Ramos (cell line): ENCODE data around the gene PRAC2.

Experiments used
- in situ Hi-C: fragments of 300-500 bp; cut with MboI; formaldehyde crosslinking; loops from one replicate; pipeline ENCODE4 v1.14.3; 2022; ENCODE audit warnings: low sequenced_read_pairs; ENCODE audit not compliant: unreplicated experiment

Gene PRAC2

GRCh38 chr17:48719642-48720265 is 3.2 kb upstream of the PRAC2 start:
- in situ Hi-C loops = no loop called here

DNA sequence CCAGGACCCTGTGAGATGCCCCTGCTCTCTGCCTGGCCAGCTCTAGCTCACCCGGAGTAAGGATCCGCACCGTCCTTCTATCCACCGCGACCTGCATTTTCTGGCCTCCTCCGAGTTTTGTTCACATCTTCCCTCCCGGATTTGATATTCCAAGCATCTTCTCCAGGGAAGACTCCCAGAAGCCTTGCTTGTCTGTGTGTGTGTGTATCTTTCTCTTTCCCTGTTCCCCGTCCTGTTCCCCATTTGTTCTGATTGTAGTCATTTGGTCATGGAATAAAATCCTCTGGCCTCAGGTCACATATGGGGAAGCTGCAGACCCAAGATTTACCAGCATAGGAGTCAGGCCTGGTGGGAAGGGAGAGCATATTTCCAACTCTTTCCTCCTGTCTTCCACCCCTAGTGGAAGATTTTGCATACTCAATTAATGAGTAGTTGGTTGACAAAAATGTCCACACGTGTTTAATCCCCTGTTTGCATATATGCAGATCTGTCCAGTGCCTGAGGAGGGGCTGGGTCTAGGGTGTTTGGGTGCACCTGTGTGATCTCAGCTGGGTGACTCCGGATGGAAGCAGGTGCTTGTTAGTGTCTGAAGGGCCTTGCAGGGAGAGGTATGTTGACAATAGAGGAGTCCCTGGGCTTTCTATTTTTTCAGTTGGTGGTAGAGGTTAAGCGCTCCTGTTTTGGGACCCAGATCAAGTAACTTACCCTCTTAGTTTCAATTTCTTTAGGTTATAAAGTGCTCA is 2.5 kb upstream of the PRAC2 start:
- in situ Hi-C loops = no loop called here

DNA sequence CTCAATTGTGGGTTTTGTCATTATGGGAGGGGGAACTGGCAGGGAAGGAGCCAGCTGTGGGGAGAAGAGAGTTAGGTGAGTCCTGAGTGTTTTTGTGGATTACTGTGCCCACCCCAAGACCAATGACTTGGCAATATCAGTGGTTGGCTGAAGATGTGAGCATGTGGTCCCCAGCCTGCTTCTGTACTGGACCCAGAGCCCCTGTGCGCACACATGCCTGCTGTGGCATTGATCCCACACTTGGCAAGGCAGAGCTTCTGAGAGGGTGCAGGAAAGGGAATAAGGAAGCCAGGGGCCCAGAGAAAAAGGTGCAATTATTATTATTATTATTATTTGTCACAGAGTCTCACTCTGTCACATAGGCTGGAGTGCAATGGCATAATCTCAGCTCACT is 2.0 kb upstream of the PRAC2 start:
- in situ Hi-C loops = no loop called here

DNA sequence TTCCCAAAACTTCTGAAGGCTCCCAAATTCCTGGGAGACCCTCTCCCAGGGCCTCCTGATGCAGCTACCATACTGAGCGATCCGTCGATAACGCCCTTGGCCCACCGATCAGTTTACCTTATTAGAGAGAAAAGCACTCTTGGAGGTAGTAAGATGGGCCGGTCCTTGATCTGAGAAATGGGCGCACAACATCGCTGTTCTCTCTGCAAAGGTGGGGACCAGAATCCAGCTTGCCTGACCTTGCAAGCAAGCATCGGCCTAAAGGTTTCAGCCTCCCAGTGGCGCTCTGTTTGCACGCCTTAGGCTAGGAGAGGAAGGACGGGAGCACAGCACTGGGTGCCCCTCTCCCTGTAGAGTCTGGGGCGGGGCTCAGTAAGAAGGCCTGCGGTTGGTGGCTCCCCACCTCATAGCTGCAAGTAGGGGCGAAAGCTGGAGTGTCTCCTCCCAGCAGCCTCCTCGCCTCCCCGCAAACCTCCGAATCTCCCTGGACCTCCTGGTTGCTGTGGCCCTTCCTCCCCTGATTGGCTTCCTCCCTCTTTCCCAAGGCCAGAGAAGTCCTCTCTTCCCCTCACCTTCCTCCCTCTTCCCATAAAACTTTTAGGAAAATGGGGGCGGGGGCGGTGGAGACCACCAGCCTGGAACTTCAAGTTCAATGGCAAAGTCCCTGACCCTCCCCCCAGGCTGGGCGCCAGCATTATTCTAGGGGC is 631 bp upstream of the PRAC2 start, which contains the start of gene PRAC1:
Gene PRAC1 (minus strand): TSS at position 318 of the 707 bp plus-strand sequence. CDS start 126 bp downstream, at position 192.
- in situ Hi-C loops = no loop called here

- in situ Hi-C loops = no loop called here
Measured at GRCh38 chr17:48723423-48724250, 652 bp downstream of the PRAC2 start.

GRCh38 chr17:48724251-48725003 is 1.4 kb downstream of the PRAC2 start:
- in situ Hi-C loops = no loop called here

DNA sequence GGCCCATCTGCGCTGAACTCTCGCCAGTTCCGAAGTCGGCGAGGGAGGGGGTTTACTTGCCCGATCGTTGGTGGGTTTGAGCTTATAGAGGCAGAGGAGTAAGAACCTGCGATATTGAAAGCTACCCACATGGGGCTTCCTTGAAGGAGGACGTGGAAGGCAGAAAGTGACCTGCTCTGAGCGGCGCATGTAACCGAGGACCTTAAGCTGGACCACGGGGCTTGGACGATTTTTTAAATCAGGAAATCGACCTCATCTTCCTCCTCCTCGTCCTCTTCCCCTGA is 2.0 kb downstream of the PRAC2 start:
- in situ Hi-C loops = no loop called here

DNA sequence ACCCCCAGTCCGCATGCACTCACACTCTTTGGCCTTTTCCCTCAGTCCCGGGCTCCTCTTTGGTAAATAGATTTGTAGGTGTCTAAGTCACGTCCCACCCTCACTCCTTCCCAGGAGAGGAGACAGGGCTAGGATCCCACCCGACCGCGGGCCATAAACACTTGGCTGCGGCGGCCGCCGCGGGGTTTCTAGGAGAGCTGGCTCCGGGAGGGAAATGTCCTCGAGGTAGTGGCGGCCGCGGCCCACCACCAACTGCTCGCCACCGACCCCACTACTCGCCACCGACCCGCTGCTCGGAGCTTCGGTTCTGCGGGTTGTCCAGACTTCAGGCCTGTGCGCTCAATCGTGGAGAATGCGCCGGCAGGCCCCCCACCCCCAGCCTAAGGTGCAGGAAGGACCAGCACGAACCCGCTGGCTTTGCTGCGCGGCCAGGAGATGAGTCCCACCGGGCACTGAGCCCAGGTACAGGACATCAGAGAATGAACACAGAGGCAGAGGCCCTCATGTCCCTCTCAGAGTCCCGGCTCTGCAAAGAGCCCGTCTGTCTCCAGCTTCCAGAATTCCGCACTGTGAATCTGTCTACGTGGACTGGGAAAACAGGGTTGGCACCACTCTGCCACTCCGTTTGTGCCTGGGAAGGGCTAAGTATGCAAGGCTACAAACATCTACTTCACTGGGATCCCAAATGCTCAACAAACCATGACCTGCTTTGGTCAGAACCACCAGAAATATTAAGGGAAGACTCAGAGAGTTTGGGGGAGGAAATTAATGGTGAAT is 2.5 kb downstream of the PRAC2 start:
- in situ Hi-C loops = no loop called here

GRCh38 chr17:48726114-48726915 is 3.3 kb downstream of the PRAC2 start:
- in situ Hi-C loops = no loop called here

DNA sequence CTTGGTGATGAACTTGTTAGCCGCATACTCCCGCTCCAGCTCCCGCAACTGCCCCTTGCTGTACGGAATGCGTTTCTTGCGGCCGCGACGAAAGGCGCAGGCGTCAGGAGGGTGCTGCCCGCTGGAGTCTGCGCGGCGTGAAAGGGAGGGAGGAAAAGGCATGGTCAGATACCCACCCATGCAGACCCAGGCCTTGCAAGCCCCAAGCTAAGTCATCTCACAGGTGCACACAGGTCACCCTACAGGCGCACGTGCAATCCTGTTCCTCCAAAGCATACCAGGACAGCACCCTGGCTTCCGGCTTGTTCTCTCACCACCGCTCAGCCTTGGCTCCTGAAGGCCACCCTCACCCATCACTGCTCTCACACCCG is 3.9 kb downstream of the PRAC2 start:
- in situ Hi-C loops = no loop called here

- in situ Hi-C loops = no loop called here
Measured at GRCh38 chr17:48727415-48728175, 4.6 kb downstream of the PRAC2 start.

GRCh38 chr17:48728232-48729231 is 5.5 kb downstream of the PRAC2 start, which contains the start of gene HOXB13:
Gene HOXB13 (minus strand): TSS chr17:48728750. CDS start chr17:48728593, 157 bp downstream.
- in situ Hi-C loops = no loop called here

DNA sequence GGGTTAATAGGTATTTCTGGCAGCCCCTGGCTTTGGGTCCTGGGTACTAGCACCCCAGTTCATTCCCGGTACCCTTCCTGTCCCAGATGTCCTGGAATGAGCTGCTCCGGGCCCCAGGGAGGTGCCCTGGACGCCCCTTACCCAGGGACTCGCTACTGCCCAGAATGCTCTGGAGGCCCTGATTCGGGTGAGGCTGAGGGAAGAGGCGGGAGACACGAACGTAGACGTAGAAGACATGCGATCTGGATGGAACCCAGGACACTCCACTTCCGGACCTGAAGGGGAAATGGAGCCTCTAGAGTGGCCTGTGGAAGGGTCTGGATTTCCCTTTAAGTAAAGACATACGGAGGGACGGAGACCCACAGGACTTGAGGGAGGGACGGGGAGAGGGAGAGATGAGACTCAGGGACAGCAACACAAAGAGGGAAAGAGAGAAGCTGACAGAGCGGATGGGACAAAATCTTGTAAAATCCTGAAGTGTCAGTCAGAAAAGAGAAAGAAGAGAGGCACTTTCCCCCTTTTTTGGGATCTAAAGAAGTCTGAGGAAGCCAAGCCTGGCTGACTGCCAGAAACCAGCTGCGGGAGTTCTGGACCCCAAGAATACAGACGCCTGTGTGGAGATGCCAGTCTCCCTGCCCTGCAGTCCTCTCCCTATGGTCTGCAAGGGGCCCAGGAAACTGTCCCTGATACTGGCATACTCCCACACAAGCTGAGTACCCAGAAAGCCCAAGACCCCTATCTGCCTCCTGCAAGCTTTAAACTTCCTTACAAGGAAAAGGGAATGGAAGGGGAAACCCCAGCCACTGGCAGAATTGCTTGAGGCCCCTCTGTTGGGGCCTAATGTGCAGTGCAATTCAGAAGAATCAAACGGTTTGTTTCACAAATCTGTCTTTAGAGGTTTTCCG is 6.6 kb downstream of the PRAC2 start:
- in situ Hi-C loops = no loop called here

GRCh38 chr17:48730240-48730550 is 7.2 kb downstream of the PRAC2 start:
- in situ Hi-C loops = no loop called here

GRCh38 chr17:48731355-48731754 is 8.4 kb downstream of the PRAC2 start:
- in situ Hi-C loops = no loop called here
